ENCODE data around the gene RBM33. TPM values are rescaled to one million over a fixed set of nuclear protein-coding genes. Genes with fewer than 3 reads are reported as not detected.

RBM33 gene
- total and polyA plus RNA-seq, 2 of the 4 experiments (the other 2 are of a cell fraction) = 7.3 to 10.8 TPM

GRCh38 chr7:155660758-155661093 is 16.3 kb downstream of the RBM33 start:
- BruUV-seq (replicated peaks) = no TSS peak
- intact Hi-C loops (cut with micrococcal nuclease) = no loop called here
- no peak for TF ChIP-seq CTCF (conservative IDR thresholded peaks at IDR 0.05; ENCODE audit: low read depth, low read length)
- TF ChIP-seq MAFK (IDR thresholded peaks at IDR 0.05; ENCODE audit: low read depth, low read length) = no peak
- no peak for TF ChIP-seq FOS (IDR thresholded peaks at IDR 0.05; ENCODE audit: low read depth, low read length)
- no peak for TF ChIP-seq ELK1 (IDR thresholded peaks at IDR 0.05; ENCODE audit: borderline replicate concordance, low read depth, low read length)
- TF ChIP-seq MXI1 (IDR thresholded peaks at IDR 0.05; ENCODE audit: borderline replicate concordance, low read depth, low read length) = no peak
- TF ChIP-seq RFX5 (IDR thresholded peaks at IDR 0.05; ENCODE audit: low read depth, low read length) = no peak
- TF ChIP-seq CHD1 (IDR thresholded peaks at IDR 0.05; ENCODE audit: low read depth, low read length) = no peak
- no peak for TF ChIP-seq CEBPB (IDR thresholded peaks at IDR 0.05; ENCODE audit: low read depth, low read length)
- TF ChIP-seq BHLHE40 (IDR thresholded peaks at IDR 0.05; ENCODE audit: low read depth, low read length) = no peak
- no peak for TF ChIP-seq RAD21 (IDR thresholded peaks at IDR 0.05; ENCODE audit: low read length)
- no peak for TF ChIP-seq RCOR1 (IDR thresholded peaks at IDR 0.05; ENCODE audit: insufficient replicate concordance, low read length)
- no peak for TF ChIP-seq POLR2A (IDR thresholded peaks at IDR 0.05; ENCODE audit: low read depth, low read length)
- TF ChIP-seq NFE2L2 (IDR thresholded peaks at IDR 0.05; ENCODE audit: low read depth, low read length) = no peak
- no peak overlapping the region for H2AK5ac ChIP-seq (ENCODE audit: low read depth, low read length)
- H3K9me3 ChIP-seq (ENCODE audit: control insufficient read depth, insufficient read depth, low read length) = no peaks in the 10 kb centered on the region
- H4K20me1 ChIP-seq (ENCODE audit: insufficient read depth, low read length) = peaks cover 80% of the 10 kb centered on the region
- H4K91ac ChIP-seq (ENCODE audit: insufficient read depth, low read depth, low read length) = no peak overlapping the region
- WGBS, 2 experiments (ENCODE audit: extremely low coverage in 2 of 2, insufficient read length in 1 of 2) = no CpG with 5 or more reads among the region's 1 CpG
- dilution Hi-C loops (cut with HindIII; ENCODE audit: low sequenced_read_pairs, unreplicated experiment) = no loop called here
- H4K5ac ChIP-seq (ENCODE audit: low read depth, low read length) = no peak overlapping the region
- POLR2A ChIA-PET (ENCODE audit: unreplicated experiment) = no interaction called here
- no peak overlapping the region for H2AK9ac ChIP-seq (replicated peaks; ENCODE audit: low read depth, low read length, poor library complexity)
- ATAC-seq (ENCODE audit: low read depth) (no peak), DNase-seq (no peak)
- CTCF ChIA-PET = no interaction called here
- in situ Hi-C loops (cut with MboI; ENCODE audit: low sequenced_read_pairs) = no loop called here
- H3K9ac ChIP-seq (ENCODE audit: low read depth, low read length) = no peak overlapping the region
- H3K4me2 ChIP-seq (ENCODE audit: low read depth, low read length) = no peak overlapping the region
- no peak overlapping the region for H3K4ac ChIP-seq (ENCODE audit: low read depth, low read length)
- no peak overlapping the region for H4K8ac ChIP-seq (ENCODE audit: low read depth in 2 of 2, low read length in 2 of 2)
- no peaks in the 10 kb centered on the region for H3K27me3 ChIP-seq (ENCODE audit: control insufficient read depth, insufficient read depth, low read length)
- H3K79me1 ChIP-seq (ENCODE audit: low read depth in 1 of 2, low read length in 2 of 2) = peaks cover 8 to 51% of the 10 kb centered on the region in 2 experiments
- H3K18ac ChIP-seq (ENCODE audit: low read depth, low read length) = no peak overlapping the region
- H3K56ac ChIP-seq (ENCODE audit: extremely low read depth, insufficient read depth, low read length) = no peak overlapping the region
- no peak overlapping the region for H3K27ac ChIP-seq (ENCODE audit: insufficient read depth, low read length)
- H3K36me3 ChIP-seq (ENCODE audit: control insufficient read depth, insufficient read depth, low read length) = peaks cover 3% of the 10 kb centered on the region; the same call in 1 of the 2 replicates
- no peak overlapping the region for H3K14ac ChIP-seq (replicated peaks; ENCODE audit: low read depth, low read length)
- H2BK120ac ChIP-seq (ENCODE audit: low read depth, low read length) = no peak overlapping the region
- peaks cover 7% of the 10 kb centered on the region for H3K4me1 ChIP-seq (ENCODE audit: control insufficient read depth, insufficient read depth, low read length)
- H2BK20ac ChIP-seq (ENCODE audit: low read depth, low read length) = no peak overlapping the region
- H3K23ac ChIP-seq (ENCODE audit: low read depth, low read length) = no peak overlapping the region
- H2AFZ ChIP-seq (replicated peaks; ENCODE audit: low read length, poor library complexity) = no peak overlapping the region
- no peak overlapping the region for H2BK15ac ChIP-seq (ENCODE audit: low read depth, low read length)
- no peak overlapping the region for H3K4me3 ChIP-seq (ENCODE audit: insufficient read depth, low read depth, low read length)
- no peak overlapping the region for H2BK5ac ChIP-seq (ENCODE audit: low read depth, low read length, poor library complexity, severe bottlenecking)
- peaks cover 16% of the 10 kb centered on the region for H3K9me1 ChIP-seq (ENCODE audit: insufficient read depth, low read length)
